GM12878 (cell line): ENCODE data around the gene NEU1. TPM values are rescaled to one million over a fixed set of nuclear protein-coding genes. Genes with fewer than 3 reads are reported as not detected.
"Not testable (repeated sequence)": the region's sequence is repeated elsewhere in the genome, so short reads cannot be mapped to it uniquely, and the experiment has no call there.

Experiments
- ATAC-seq: fragments of 200-7000 bp; cut with Tn5 transposase; 3 replicates; pipeline ENCODE4 v1.9.1; 2020; ENCODE audit warnings: mild to moderate bottlenecking, moderate library complexity
- BruUV-seq: library from RNA; stranded (reverse); fragments of 400-500 nt; replicated peaks from 2 replicates; lab custom pipeline; 2021; lab: Mats Ljungman, UMichigan
- CTCF ChIA-PET: fragments of 300-600 bp; sonication (Branson Sonifier 250); formaldehyde crosslinking; extraction: SDS; loops from one replicate; lab custom pipeline; 2021; ENCODE audit warnings: inconsistent platforms; lab: Yijun Ruan, JAX
- POLR2A ChIA-PET: fragments of 350-600 bp; formaldehyde crosslinking; extraction: SDS; loops from one replicate; lab custom pipeline; 2021; ENCODE audit warnings: inconsistent platforms; lab: Charles Lee
- RAD21 ChIA-PET: fragments of 300-600 bp; sonication (Branson Sonifier 250); formaldehyde crosslinking; loops from one replicate; lab custom pipeline; 2023; ENCODE audit warnings: antibody characterized with exemption; ENCODE audit not compliant: unreplicated experiment; lab: Charles Lee
- SMC1A ChIA-PET: fragments of 300-600 bp; sonication (Branson Sonifier 250); formaldehyde crosslinking; loops from one replicate; lab custom pipeline; 2023; ENCODE audit not compliant: unreplicated experiment, uncharacterized antibody; lab: Charles Lee
- DNase-seq: peaks from one replicate; pipeline ENCODE4 v3.0.0-alpha.2; 2011; ENCODE audit warnings: low read depth, low spot score
- FAIRE-seq: peaks from 3 replicates; lab custom pipeline; 2011; peaks lifted over from hg19 to GRCh38; lab: Jason Lieb, UNC
- H2AFZ ChIP-seq: 2 replicates; pipeline ENCODE4 v1.6.0; 2011; ENCODE audit warnings: low read depth, low read length, control low read depth; ENCODE audit not compliant: control insufficient read depth
- H3K27ac ChIP-seq: 2 replicates; pipeline ENCODE4 v1.5.1; 2011; ENCODE audit warnings: control low read depth; ENCODE audit not compliant: control insufficient read depth, insufficient read depth
- H3K27me3 ChIP-seq, 2 experiments: replicated peaks in 1 of 2; 2 replicates each; pipeline versions ENCODE4 v1.6.0 to v1.6.1; 2011; ENCODE audit warnings: low read length in 1 of 2; ENCODE audit not compliant: control insufficient read depth in 2 of 2, insufficient read depth in 2 of 2
- H3K36me3 ChIP-seq, 2 experiments: 2 replicates each; pipeline ENCODE4 v1.5.1; 2011; ENCODE audit warnings: low read length in 1 of 2; ENCODE audit not compliant: control insufficient read depth in 2 of 2, insufficient read depth in 2 of 2
- H3K4me1 ChIP-seq: 2 replicates; pipeline ENCODE4 v1.6.1; 2011; ENCODE audit warnings: mild to moderate bottlenecking, low read length, moderate library complexity, mixed read lengths; ENCODE audit not compliant: control insufficient read depth, insufficient read depth
- H3K4me2 ChIP-seq: 2 replicates; pipeline ENCODE4 v1.6.0; 2011; ENCODE audit warnings: control low read depth; ENCODE audit not compliant: control insufficient read depth, insufficient read depth
- H3K4me3 ChIP-seq: fragments of 200-600 bp; sonication (generic); 2 replicates; pipeline ENCODE4 v1.5.1; 2016
- H3K79me2 ChIP-seq: 2 replicates; pipeline ENCODE4 v1.6.0; 2011; ENCODE audit warnings: low read length; ENCODE audit not compliant: control insufficient read depth, insufficient read depth
- H3K9ac ChIP-seq: 2 replicates; pipeline ENCODE4 v1.8.0; 2011; ENCODE audit warnings: low read length, control low read depth, mixed read lengths; ENCODE audit not compliant: control insufficient read depth, insufficient read depth
- H3K9me3 ChIP-seq: replicated peaks from 3 replicates; pipeline ENCODE4 v1.5.1; 2011; ENCODE audit warnings: mild to moderate bottlenecking, low read length; ENCODE audit not compliant: control insufficient read depth, insufficient read depth
- H4K20me1 ChIP-seq: 2 replicates; pipeline ENCODE4 v1.6.0; 2011; ENCODE audit not compliant: control insufficient read depth, insufficient read depth
- CHD4 ChIP-seq: fragments of 200-600 bp; sonication (generic); IDR thresholded peaks from 2 replicates; pipeline ENCODE4 v1.6.1; 2016; ENCODE audit warnings: mild to moderate bottlenecking
- KDM1A ChIP-seq: fragments of 200-600 bp; sonication (generic); IDR thresholded peaks from 2 replicates; pipeline ENCODE4 v1.6.1; 2016; ENCODE audit warnings: borderline replicate concordance
- NFIC ChIP-seq: IDR thresholded peaks from 2 replicates; pipeline ENCODE4 v1.6.1; 2012; ENCODE audit warnings: low read depth, mild to moderate bottlenecking, inconsistent platforms, low read length, moderate library complexity
- WGBS: methylation state at CpG from one replicate; pipeline ENCODE4 v1.1.6; 2016; ENCODE audit warnings: low lambda C conversion rate; ENCODE audit not compliant: insufficient replicate concordance, insufficient coverage; ENCODE audit errors: missing lambda C conversion rate; 5-methylcytosine and 5-hydroxymethylcytosine counted together
- in situ Hi-C: fragments of 300-500 bp; cut with MboI; formaldehyde crosslinking; loops from 9 replicates; pipeline ENCODE4 v1.14.3; 2018; ENCODE audit warnings: mixed read lengths
- intact Hi-C: fragments of 100-400 bp; cut with micrococcal nuclease; formaldehyde crosslinking; loops from one replicate; pipeline ENCODE4 v1.14.2; 2022; ENCODE audit not compliant: unreplicated experiment
- polyA plus RNA-seq, 11 experiments: library from polyadenylated mRNA; depleted of rRNA in 4 of 11; unstranded in 6 of 11; stranded (reverse) in 5 of 11; fragments of >200 nt; fragmentation: Nextera tagmentation in 4 of 11; fragmentation: Illumina TruSeq in 1 of 11; extraction: Ambion mirVana in 4 of 11; extraction: Trizol in 1 of 11; gene quantifications; 1 replicate in 1 of 11; 2 replicates in 10 of 11; pipeline versions ENCODE4 v1.2.1 to v1.2.3, GENCODE V29; 2011 to 2016; ENCODE audit warnings: inconsistent platforms in 2 of 11, missing spikeins in 2 of 11, low read depth in 1 of 11
- total RNA-seq, 4 experiments: library from RNA; depleted of rRNA in 3 of 4; stranded (reverse); fragments of >200 nt in 3 of 4; fragmentation: Illumina TruSeq in 1 of 4; extraction: Trizol in 1 of 4; gene quantifications; 2 replicates each; pipeline versions ENCODE4 v1.2.1 to v1.2.3, GENCODE V29; 2013 to 2021

NEU1 gene
- total and polyA plus RNA-seq, 10 of the 15 experiments (the other 5 are each of a cell fraction or from before 2014, with no cell fraction given) = 7.2 to 26.9 (median 21.6) TPM

DNA sequence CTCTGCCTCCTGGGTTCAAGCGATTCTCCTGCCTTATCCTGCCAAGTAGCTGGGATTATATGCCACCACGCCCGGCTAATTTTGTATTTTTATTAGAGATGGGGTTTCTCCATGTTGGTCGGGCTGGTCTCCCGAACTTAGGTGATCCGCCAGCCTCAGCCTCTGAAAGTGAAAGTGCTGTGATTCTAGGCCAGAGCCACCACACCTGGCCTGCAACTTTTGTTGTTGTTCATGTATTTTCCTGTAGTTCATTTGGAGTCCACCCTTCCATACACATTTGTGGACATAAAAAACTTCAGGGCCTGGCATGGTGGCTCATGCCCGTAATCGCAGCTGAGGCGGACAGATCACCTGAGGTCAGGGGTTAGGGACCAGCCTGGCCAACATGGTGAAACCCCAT lies 20.6 kb downstream of the NEU1 start:
- no peak overlapping the region for H2AFZ ChIP-seq
- peaks cover 23% of the 10 kb centered on the region for H3K79me2 ChIP-seq
- TF ChIP-seq CHD4 (no peak), NFIC (no peak), KDM1A (no peak)
- no peaks in the 10 kb centered on the region for H3K9me3 ChIP-seq
- H4K20me1 ChIP-seq = peaks cover 9% of the 10 kb centered on the region
- ATAC-seq (no peak), FAIRE-seq (no peak), DNase-seq (no peak)
- peaks cover 9 to 24% of the 10 kb centered on the region in 2 experiments for H3K36me3 ChIP-seq
- SMC1A ChIA-PET = interaction anchor here (1.0 kb wide), 1 partner anchor 110 kb away, joined by 3 read pairs; no protein-coding TSS in a partner anchor
- no TSS peak for BruUV-seq
- intact Hi-C loops (no loop called here), in situ Hi-C loops (no loop called here)
- RAD21 ChIA-PET = no interaction called here
- H3K27ac ChIP-seq = no peak overlapping the region
- H3K4me3 ChIP-seq = no peak overlapping the region
- WGBS = 94% methylated on average over 9 of the region's 9 CpGs
- no peak overlapping the region for H3K4me2 ChIP-seq
- H3K4me1 ChIP-seq = peaks cover 13% of the 10 kb centered on the region
- no peaks in the 10 kb centered on the region for H3K27me3 ChIP-seq
- POLR2A ChIA-PET = interaction anchor here (0.8 kb wide), 1 partner anchor 16 kb away, joined by 3 read pairs; no protein-coding TSS in a partner anchor
- CTCF ChIA-PET = interaction anchor here (1.4 kb wide), 1 partner anchor 12 kb away, joined by 4 read pairs; no protein-coding TSS in a partner anchor
- H3K9ac ChIP-seq = no peak overlapping the region

DNA sequence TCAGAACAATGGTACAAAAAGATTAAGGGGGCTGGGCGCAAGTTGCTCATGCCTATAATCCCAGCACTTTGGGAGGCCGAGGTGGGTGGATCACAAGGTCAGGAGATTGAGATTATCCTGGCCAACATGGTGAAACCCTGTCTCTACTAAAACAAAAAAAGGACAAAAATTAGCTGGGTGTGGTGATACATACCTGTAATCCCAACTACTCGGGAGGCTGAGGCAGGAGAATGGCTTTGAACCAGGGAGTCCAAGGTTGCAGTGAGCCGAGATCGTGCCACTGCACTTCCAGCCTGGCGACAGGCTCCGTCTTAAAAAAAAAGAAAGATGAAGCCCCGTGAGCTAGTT lies 22.9 kb downstream of the NEU1 start:
- intact Hi-C loops, ATAC-seq, H2AFZ ChIP-seq, H3K9me3 ChIP-seq, BruUV-seq, H3K4me3 ChIP-seq, H4K20me1 ChIP-seq, H3K9ac ChIP-seq, H3K27me3 ChIP-seq, FAIRE-seq, H3K27ac ChIP-seq, DNase-seq, H3K4me2 ChIP-seq: not testable (repeated sequence)
- 90% methylated on average over 8 of the region's 8 CpGs for WGBS
- Histone ChIP-seq H3K4me1 (peaks cover 13% of the 10 kb centered on the region), H3K79me2 (peaks cover 46% of the 10 kb centered on the region), H3K36me3 (peaks cover 10 to 24% of the 10 kb centered on the region in 2 experiments)
- ChIA-PET SMC1A (interaction anchor here (0.9 to 2.3 kb wide), 4 partner anchors 23 to 112 kb away, joined by 3 to 13 read pairs (median 4); partner anchors contain the start of gene NEU1), CTCF (interaction anchor here (0.7 to 1.5 kb wide), 4 partner anchors 23 to 160 kb away, joined by 3 to 5 read pairs (median 3); partner anchors contain the start of gene NEU1), POLR2A (interaction anchor here (0.6 to 10.9 kb wide), 4 partner anchors 9 to 102 kb away, joined by 3 to 122 read pairs (median 6); partner anchors contain the start of genes CLIC1 and MSH5), RAD21 (interaction anchor here (1.7 kb wide), 1 partner anchor 23 kb away, joined by 4 read pairs; the partner anchor contains the start of gene NEU1)
- in situ Hi-C loops = loop anchor here (10.0 kb wide), 1 partner anchor 295 kb away; the partner anchor contains the start of genes ATP6V1G2, DDX39B and NFKBIL1
